ENCODE data around the gene NDST4.

NDST4 gene

GRCh38 chr4:114900934-114901333 lies 212.5 kb downstream of the NDST4 start:
- no peak for DNase-seq

GRCh38 chr4:114890773-114891172 lies 222.6 kb downstream of the NDST4 start:
- DNase-seq, result no peak

- no peak for DNase-seq
These were observed 226.7 kb downstream of the NDST4 start for GRCh38 chr4:114886761-114887160.

GRCh38 chr4:114883641-114884040 lies 229.8 kb downstream of the NDST4 start:
- DNase-seq, result no peak

- no peak for DNase-seq
These were observed 233.3 kb downstream of the NDST4 start for GRCh38 chr4:114879916-114880669.

GRCh38 chr4:114875630-114876029 lies 237.8 kb downstream of the NDST4 start:
- DNase-seq, result no peak

- no peak for DNase-seq
These were observed 239.1 kb downstream of the NDST4 start for GRCh38 chr4:114874321-114874720.

GRCh38 chr4:114870987-114871386 lies 242.4 kb downstream of the NDST4 start:
- DNase-seq, result no peak

GRCh38 chr4:114866901-114867670 lies 246.3 kb downstream of the NDST4 start:
- no peak for DNase-seq

- DNase-seq, result no peak
These were observed 249.4 kb downstream of the NDST4 start for GRCh38 chr4:114864060-114864459.

- DNase-seq, result no peak
These were observed 252.6 kb downstream of the NDST4 start for GRCh38 chr4:114860786-114861185.

GRCh38 chr4:114857831-114858230 lies 255.6 kb downstream of the NDST4 start:
- DNase-seq, result no peak

- DNase-seq, result no peak
These were observed 273.4 kb downstream of the NDST4 start for GRCh38 chr4:114839986-114840385.

- no peak for DNase-seq
These were observed 282.8 kb downstream of the NDST4 start for GRCh38 chr4:114830628-114831027.

GRCh38 chr4:114827651-114828050 lies 285.8 kb downstream of the NDST4 start:
- no peak for DNase-seq

- no peak for DNase-seq
These were observed 297.7 kb downstream of the NDST4 start for GRCh38 chr4:114815760-114816159.

- no peak for DNase-seq
These were observed 299.5 kb downstream of the NDST4 start for GRCh38 chr4:114813961-114814360.

- DNase-seq, result no peak
These were observed 301.7 kb downstream of the NDST4 start for GRCh38 chr4:114811564-114812301.

GRCh38 chr4:114807759-114808404 lies 305.5 kb downstream of the NDST4 start:
- peak; percentile 3 for DNase-seq

- DNase-seq, result no peak
These were observed 306.1 kb downstream of the NDST4 start for GRCh38 chr4:114807357-114807756.

- no peak for DNase-seq
These were observed 321.4 kb downstream of the NDST4 start for GRCh38 chr4:114791976-114792375.

- no peak for DNase-seq
These were observed 327.9 kb downstream of the NDST4 start for GRCh38 chr4:114785570-114785969.

- DNase-seq, result no peak
These were observed 330.2 kb downstream of the NDST4 start for GRCh38 chr4:114783215-114783595.
